GM21529 (cell line): Measurements from ENCODE around the gene PLXDC2.
A peak's percentile ranks its signal among the peaks of the same experiment; 100 is the strongest.

Experiments used
- ATAC-seq: cut with Tn5 transposase; IDR thresholded peaks from one replicate; pipeline ENCODE4 v1.9.1; 2021; ENCODE audit not compliant: unreplicated experiment

PLXDC2 gene

GRCh38 chr10:19815731-19816410 is 361 bp upstream of the PLXDC2 start:
- no peak for ATAC-seq

GRCh38 chr10:19817231-19817933 is 1.1 kb downstream of the PLXDC2 start:
- no peak for ATAC-seq

- no peak for ATAC-seq
These were observed 2.6 kb downstream of the PLXDC2 start for GRCh38 chr10:19818876-19819275.

GRCh38 chr10:19819419-19820033 is 3.3 kb downstream of the PLXDC2 start:
- ATAC-seq = peak; percentile 49

- ATAC-seq = no peak
These were observed 8.4 kb downstream of the PLXDC2 start for GRCh38 chr10:19824381-19825342.

- ATAC-seq = no peak
These were observed 9.5 kb downstream of the PLXDC2 start for GRCh38 chr10:19825700-19826099.

- ATAC-seq = no peak
These were observed 10.5 kb downstream of the PLXDC2 start for GRCh38 chr10:19826712-19827111.

- ATAC-seq = no peak
These were observed 12.2 kb downstream of the PLXDC2 start for GRCh38 chr10:19828278-19829049.

- no peak for ATAC-seq
These were observed 16.5 kb downstream of the PLXDC2 start for GRCh38 chr10:19832699-19833098.

GRCh38 chr10:19833170-19833824 is 17.1 kb downstream of the PLXDC2 start:
- no peak for ATAC-seq

- ATAC-seq = no peak
These were observed 19.7 kb downstream of the PLXDC2 start for GRCh38 chr10:19835952-19836351.

GRCh38 chr10:19839090-19839489 is 22.9 kb downstream of the PLXDC2 start:
- no peak for ATAC-seq

- no peak for ATAC-seq
These were observed 23.3 kb downstream of the PLXDC2 start for GRCh38 chr10:19839552-19839951.

GRCh38 chr10:19840776-19841175 is 24.5 kb downstream of the PLXDC2 start:
- no peak for ATAC-seq

- ATAC-seq = no peak
These were observed 27.3 kb downstream of the PLXDC2 start for GRCh38 chr10:19843487-19843886.

- no peak for ATAC-seq
These were observed 29.5 kb downstream of the PLXDC2 start for GRCh38 chr10:19845503-19846368.

- no peak for ATAC-seq
These were observed 31.1 kb downstream of the PLXDC2 start for GRCh38 chr10:19847321-19847720.

- ATAC-seq = no peak
These were observed 32.2 kb downstream of the PLXDC2 start for GRCh38 chr10:19848226-19848985.
